HG03558 (cell line): ENCODE data around the gene ITPRID2.

Experiments
- ATAC-seq: cut with Tn5 transposase; IDR thresholded peaks from one replicate; pipeline ENCODE4 v1.9.1; 2021; ENCODE audit warnings: moderate number of reproducible peaks; ENCODE audit not compliant: unreplicated experiment; ENCODE audit errors: extremely low read depth

The ITPRID2 gene

DNA sequence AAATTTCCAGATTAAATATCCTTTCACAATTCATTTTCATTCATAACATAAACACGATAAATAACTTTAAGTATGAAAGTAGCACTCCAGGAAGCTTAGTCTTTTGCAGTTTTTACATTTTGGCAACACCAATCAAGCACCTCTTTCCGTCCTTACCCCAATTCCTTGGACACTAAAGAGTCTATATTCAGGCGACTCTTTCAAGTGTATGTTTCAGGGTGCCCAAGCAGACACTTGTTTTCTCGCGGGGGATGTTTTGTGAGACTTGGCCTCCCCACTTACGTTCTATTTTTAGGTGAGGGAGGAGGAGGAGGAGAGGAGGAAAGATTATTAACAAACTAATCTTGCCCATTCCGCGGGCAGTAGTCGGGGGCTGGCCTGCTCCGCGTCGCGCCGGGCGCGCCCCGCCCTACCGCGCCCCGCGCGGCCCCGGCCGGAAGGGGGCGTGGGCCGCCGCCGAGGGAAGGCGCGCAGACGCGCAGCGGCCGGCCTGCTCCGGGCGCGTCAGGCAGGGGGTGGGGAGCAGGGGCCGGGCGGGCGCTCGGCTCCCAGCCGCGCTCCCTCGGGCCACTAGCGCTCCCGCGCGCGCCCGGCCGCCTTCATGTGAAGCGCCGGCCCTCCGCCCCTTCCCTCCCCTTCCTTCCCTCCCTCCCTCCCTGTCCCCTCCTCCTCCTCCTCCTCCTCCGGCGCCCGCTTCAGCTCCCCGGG is at the start of gene ITPRID2:
Gene ITPRID2, plus strand, starts transcription at position 473 of the 708 bp plus-strand sequence. CDS start 337 bp downstream, outside the sequence.
- peak; percentile 80 for ATAC-seq

- no peak for ATAC-seq
These were observed 46.8 kb upstream of the ITPRID2 start for GRCh38 chr2:181844551-181845290.

DNA sequence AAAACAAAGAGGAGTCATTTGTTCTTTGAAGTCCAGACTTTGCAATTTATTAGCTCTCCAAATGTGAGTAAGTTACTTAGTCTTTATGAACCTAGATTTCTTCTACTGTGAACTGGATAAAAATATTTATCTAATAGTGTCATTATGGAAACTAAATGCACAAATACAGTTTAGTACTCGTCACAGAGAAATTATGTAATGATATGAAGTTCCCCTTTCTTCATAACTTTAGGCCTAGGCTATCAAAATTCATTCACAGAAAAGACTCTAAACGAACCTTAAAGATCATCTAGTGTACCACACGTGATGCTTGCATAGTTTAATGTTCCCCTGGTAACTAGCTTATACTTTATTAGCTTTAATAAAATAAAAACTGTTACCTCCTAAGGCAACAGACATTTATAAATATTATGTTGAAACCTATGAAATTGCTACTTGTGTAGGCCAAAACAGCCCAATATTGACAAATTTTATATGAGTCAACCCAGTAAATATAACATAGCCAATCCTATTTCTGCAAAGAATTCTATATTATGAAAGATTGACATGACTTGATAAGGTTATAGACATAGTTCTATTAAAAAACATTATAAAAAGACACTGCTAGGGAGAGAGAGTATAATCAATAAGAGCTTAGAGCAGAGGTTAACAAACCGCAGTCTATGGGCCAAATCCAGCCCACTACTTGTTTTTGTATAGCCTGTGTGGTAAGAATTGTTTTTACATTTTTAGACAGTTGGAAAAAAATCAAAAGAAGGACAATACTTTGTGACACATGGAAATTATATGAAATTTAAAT is 44.9 kb upstream of the ITPRID2 start:
- no peak for ATAC-seq

DNA sequence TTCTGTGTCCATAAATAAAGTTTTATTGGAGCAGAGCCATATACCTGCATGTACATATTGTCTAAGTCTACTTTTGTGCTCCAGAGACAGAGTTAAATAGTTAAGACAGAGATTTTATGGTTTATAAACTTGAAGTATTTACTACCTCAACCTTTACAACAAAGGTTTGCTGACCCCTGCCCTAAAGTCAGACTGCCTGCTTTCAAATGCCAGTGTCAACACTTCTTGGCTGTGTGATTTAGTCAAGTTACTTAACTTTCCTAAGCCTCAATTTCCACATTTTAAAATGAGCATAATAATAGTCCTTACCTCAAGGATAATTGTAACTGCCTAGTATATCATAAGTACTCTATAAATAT is 44.4 kb upstream of the ITPRID2 start:
- no peak for ATAC-seq

DNA sequence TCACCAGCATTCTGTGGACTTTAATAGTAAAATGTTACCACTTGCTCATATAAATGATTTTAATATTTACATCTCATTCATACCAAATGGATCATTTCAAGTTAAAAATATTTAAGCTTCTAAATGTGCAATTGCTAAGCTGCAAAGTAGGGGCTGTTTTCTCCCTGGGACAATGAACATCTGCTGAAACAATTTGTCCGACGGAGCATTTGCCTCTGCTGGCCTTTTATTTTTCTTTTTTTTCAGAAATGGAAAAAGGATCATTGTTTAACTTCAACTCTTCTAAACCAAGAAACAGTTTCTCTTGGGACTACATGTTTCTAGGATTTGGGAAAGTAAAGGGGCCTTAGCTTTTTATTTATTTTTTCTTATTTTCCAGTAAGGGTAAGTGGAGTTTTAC is 43.8 kb upstream of the ITPRID2 start:
- no peak for ATAC-seq

GRCh38 chr2:181848261-181848886 is 43.2 kb upstream of the ITPRID2 start:
- no peak for ATAC-seq

GRCh38 chr2:181849601-181850000 is 41.9 kb upstream of the ITPRID2 start:
- no peak for ATAC-seq

DNA sequence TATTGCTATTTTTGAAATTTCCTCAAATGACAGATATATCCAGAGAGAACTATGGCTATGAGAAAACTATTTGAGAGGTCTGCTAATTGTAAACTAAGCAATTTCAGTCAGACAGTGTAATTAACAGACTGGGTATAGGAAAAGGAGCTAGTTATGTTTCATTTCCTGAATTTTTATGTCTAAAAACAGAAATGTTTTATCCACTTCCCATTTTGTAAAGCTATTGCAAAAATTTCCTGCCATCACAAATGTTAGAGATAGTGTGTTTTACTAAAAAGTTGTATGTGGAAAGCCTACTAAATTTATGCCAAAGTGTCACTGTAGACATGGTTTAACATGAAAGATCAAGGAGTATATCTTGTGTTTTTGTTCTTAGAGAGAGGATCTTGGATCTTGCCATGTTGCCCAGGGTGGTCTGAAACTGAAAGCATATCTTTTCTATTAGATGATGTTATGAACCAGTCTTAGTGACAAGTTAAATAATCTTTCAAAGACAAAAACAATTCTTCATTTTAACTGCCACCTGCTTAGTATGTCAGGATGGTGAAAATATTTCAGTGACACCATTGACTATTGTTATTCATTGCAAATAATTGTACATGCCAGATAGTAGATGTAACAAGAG is 40.5 kb upstream of the ITPRID2 start:
- no peak for ATAC-seq

- ATAC-seq: no peak
These were observed 39.8 kb upstream of the ITPRID2 start for GRCh38 chr2:181851726-181852125.

- ATAC-seq: no peak
These were observed 37.8 kb upstream of the ITPRID2 start for GRCh38 chr2:181853696-181854095.

GRCh38 chr2:181857483-181857882 is 34.0 kb upstream of the ITPRID2 start:
- no peak for ATAC-seq

DNA sequence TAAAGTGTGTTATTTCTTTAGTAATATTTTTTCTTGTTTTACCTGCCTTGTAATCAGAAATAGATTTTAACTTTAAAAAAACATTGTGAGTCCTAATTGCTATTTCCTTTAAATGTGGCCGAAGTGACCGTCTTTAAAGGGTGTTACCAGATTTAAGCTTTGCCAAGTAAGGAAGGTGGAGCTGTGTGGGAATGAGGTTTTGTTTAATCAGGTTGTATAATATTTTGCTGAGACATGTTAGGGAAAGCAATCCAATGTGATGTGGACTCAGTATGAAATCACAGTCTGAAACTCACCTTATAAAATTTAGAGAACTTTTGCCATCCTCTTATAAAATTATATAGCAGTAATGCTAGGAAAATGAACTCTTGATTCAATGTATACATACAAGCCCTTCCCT is 32.9 kb upstream of the ITPRID2 start:
- no peak for ATAC-seq

DNA sequence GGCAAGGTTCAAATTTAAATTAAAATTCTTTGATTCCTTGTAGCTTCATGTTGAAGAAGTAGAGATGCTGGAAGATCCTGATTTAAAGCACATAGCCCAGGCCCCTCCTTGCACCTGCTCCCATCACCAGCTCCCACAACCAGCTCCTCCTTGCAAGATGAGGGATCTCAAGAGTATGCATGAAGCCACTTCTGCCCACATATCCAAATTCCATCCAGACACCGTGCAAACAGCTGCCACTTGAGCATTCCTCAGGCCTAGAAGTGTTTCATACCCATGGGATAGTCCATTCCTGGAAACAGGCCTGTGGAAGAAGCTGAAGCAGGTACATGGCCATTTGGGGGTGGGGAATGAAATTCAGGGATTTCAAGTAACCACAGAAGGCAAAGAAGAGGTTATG is 32.4 kb upstream of the ITPRID2 start:
- ATAC-seq: no peak

- ATAC-seq: no peak
These were observed 31.7 kb upstream of the ITPRID2 start for GRCh38 chr2:181859803-181860202.

DNA sequence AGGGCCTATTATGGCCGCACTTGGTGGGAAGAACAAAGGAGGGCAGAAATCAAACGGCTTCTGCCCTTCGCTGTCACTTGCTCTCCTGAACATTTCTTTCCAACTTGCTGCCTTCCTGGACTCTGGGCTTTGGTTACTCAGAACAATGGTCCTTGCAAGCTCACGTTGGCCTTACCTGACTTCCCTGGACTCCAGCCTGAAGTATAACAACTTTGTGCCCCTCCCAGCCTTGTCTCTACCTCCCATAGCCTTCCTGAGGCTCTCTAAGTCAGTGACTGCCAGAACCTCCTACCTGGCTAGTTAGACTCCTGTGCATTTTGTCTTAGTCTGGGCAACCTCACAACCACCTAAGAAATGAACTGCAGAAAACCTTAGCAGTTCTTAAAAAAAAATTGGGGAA is 30.2 kb upstream of the ITPRID2 start:
- no peak for ATAC-seq

DNA sequence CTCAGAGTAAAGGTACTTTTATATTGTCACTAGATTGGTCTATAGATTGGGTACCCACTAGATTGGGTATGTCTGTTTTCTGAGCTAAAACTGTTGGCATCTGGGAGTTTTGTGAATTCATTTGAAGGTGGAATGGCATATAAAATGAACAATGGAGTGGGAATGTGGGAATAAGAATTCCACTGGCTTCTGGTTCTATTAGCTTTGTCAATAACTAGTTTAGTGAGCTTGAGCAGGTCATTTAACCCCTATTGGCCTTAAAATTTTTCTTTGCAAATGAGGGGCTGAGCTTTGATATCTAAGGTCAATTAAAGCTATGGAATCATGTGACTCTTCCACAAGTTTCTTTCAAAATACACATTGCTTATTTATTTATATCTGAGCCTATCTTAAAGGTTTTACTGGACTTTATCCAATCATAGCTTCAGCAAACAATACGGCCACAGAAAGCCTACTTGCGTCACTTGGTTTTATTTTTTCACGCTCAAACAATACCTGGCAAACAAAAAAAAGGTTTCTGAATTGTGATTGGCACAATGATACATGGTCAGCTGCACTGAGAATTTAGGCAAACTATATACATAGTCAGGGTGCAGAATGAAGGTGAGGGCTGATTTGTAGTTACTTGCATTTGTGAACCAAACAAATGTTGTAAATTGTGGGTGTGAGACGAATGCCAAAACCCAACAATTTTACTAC is 28.8 kb upstream of the ITPRID2 start:
- ATAC-seq: no peak

- no peak for ATAC-seq
These were observed 19.4 kb upstream of the ITPRID2 start for GRCh38 chr2:181872178-181872577.

DNA sequence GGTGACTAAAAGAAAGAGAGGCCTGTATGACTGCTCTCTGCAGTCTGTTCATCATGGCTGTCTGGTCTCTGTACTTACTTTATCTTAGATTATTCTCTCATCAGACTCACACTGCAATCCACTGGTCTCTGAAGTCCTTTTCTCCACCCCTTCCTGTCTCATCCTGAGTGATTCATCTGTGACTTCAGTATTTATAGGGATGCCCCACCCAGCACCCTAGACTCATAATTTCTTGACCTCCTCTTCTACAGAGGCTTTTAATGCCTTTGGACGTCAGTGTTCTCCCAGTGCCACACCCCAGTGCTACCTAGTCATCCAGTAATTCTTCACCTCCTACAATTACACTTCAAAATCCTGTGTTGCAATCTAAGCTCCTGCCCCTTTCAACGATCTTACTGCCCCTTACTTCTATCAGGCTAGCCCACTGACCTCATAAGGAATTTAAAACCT is 14.9 kb upstream of the ITPRID2 start:
- no peak for ATAC-seq

GRCh38 chr2:181877181-181877664 is 14.3 kb upstream of the ITPRID2 start:
- ATAC-seq: no peak
